ENCODE measurements around the gene CXCL6.

CXCL6 gene

DNA sequence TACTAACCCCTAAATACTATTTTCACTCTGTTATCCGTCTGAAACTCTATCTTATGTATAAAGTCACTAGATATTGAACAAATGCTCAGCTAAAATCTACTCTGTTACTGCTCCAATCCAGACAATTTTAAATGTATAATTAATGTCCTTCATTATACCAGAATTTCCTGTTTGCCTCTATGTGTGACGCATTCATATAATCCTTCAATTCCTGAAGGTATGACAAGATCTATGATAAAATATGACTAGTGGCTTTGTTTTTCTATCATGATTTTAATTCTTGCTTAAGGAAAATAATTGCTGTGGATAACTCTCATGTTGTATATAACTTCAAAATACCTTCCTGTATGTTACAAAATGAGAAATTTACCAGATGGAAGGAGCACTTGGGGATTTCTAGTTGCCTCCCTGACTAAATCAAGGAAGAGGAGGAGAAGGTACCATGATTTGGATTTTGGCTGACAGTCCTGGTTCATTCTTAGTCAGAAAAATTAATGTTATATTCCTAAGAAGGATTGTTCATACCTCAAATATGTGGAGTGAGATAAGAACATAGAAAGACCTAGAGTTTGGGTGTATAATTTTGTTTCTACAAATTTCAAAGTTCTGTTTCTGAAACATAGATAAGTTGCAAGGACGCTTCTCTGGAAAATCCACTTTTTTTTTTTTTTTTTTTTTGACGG is 4.9 kb downstream of the CXCL6 start:
- TF ChIP-seq CTCF (IDR thresholded peaks at IDR 0.05) (no peak), ZFX (IDR thresholded peaks at IDR 0.05; ENCODE audit: borderline replicate concordance) (no peak)
- no peak overlapping the region for H3K27ac ChIP-seq

- H3K27ac ChIP-seq: no peak overlapping the region
- TF ChIP-seq CTCF (IDR thresholded peaks at IDR 0.05): no peak
- TF ChIP-seq ZFX (IDR thresholded peaks at IDR 0.05; ENCODE audit: borderline replicate concordance): no peak
These were observed 6.2 kb downstream of the CXCL6 start for GRCh38 chr4:73842696-73843095.

DNA sequence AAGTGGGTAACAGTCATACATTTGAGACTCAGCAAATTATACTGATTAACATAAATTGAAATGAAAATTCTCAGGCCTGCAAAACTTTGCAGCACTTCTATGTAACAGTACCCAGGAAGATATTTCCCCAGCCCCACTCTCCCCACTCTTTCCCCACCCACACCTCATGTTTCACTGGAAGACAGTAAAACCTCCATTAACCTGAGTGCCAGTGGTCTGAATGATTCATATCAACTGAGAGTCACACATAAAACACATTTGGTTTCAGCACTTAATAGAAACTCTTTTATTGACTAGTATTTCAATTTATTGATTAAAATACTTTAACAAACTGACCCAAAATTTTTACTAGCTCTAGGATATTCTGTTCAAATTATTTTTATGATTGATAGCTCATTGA is 6.9 kb downstream of the CXCL6 start:
- TF ChIP-seq ZFX (IDR thresholded peaks at IDR 0.05; ENCODE audit: borderline replicate concordance) (no peak), CTCF (IDR thresholded peaks at IDR 0.05) (no peak)
- H3K27ac ChIP-seq: no peak overlapping the region

- TF ChIP-seq CTCF (IDR thresholded peaks at IDR 0.05) (no peak), ZFX (IDR thresholded peaks at IDR 0.05; ENCODE audit: borderline replicate concordance) (no peak)
- H3K27ac ChIP-seq: no peak overlapping the region
These were observed 7.9 kb downstream of the CXCL6 start for GRCh38 chr4:73844345-73844744.

- H3K27ac ChIP-seq: no peak overlapping the region
- TF ChIP-seq ZFX (IDR thresholded peaks at IDR 0.05; ENCODE audit: borderline replicate concordance) (no peak), CTCF (IDR thresholded peaks at IDR 0.05) (no peak)
These were observed 8.3 kb downstream of the CXCL6 start for GRCh38 chr4:73844806-73845205.

DNA sequence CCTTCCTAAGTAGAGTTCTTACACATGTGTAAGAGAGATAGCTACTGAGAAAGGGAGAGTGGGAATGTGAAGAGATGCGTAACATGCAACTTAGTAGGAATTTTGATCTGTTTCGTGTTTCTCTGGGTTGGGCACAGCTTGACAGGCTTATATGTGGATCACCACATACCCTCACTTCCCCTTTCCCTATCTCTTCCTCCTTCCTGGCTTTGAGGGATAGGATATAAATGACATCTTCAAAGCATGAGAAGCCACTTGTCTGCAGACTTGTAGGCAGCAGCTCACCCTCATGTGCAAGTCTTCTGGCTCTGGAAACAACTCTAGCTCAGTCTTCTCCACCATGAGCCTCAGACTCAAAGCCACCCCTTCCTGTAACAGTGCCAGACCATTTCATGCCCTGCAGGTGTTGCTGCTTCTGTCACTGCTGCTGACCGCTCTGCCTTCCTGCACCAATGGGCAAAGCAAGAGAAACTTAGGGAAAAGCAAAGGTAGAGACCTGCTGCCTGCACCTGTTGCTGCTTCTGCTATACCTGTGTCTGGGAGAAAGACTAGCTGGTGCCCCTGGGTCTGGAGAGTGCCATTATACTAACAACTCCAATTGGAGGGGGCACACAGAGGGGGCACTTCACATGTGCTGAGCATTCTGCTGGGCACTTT is 11.2 kb downstream of the CXCL6 start:
- TF ChIP-seq CTCF (IDR thresholded peaks at IDR 0.05) (no peak), ZFX (IDR thresholded peaks at IDR 0.05; ENCODE audit: borderline replicate concordance) (no peak)
- no peak overlapping the region for H3K27ac ChIP-seq

DNA sequence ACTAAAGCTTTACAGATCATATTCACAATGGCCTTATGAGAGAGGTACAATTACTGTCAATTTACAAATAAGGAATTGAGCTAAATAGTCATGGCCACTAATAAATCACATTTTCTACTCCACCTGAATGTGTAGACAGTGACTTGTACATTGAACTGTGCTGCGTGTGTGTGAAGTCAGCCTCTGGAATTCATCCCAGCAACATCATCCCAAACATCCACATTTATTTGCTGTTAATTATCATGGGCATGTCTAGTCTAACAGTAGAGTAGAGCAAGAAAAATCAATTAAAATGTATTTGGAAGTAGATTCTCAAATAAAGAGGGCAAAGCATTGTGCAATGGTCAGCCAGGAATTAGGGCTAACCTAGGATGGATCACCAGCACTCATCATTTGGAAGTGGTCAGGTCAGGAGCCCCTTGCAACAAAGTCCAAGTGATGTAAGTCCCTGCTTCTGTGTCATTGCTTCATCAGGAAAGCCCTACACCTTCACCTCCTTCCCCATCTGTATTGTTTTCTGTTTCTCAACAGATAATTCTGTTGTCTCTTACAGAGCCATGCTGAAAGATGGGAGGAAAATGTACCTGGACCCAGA is 11.8 kb downstream of the CXCL6 start:
- no peak for TF ChIP-seq CTCF (IDR thresholded peaks at IDR 0.05)

More for the DNA sequence above, 11.8 kb downstream of the CXCL6 start:
- no peak overlapping the region for H3K27ac ChIP-seq

Data from 22Rv1 (cell line).